ENCODE results near the gene SLC10A3. TPM values are rescaled to one million over a fixed set of nuclear protein-coding genes. Genes with fewer than 3 reads are reported as not detected.
"Not testable (repeated sequence)": the region's sequence is repeated elsewhere in the genome, so short reads cannot be mapped to it uniquely, and the experiment has no call there.

SLC10A3 gene
- total and polyA plus RNA-seq, 7 donors = 7.2 to 39.8 (median 15.7) TPM

DNA sequence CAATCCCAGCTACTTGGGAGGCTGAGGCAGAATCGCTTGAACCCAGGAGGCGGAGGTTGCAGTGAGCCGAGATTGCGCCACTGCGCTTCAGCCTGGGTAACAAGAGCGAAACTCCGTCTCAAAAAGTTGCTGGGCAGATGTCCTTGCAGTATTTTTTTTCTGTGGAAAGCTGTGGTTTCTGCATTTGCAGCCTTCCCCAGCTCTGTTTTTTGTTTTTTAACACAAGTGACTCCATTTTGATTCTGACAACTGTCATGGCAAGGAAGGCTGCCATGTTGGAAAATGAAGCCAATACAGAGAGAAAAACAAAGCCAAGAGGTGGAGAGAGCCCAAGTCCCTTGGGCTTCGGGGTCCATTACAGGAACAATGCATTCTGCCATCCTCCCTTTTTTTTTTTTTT, 11.7 kb upstream of the SLC10A3 start:
- no peaks in the 10 kb centered on the region for H3K27me3 ChIP-seq (ENCODE audit: insufficient read depth in 3 of 3, low read length in 2 of 3)
- H3K4me1 ChIP-seq = no peaks in the 10 kb centered on the region
- ATAC-seq (no peak), DNase-seq (no peak)
- intact Hi-C loops (cut with DNase I) = no loop called here
- no peak overlapping the region for H3K4me3 ChIP-seq
- H3K36me3 ChIP-seq (ENCODE audit: insufficient read depth in 1 of 2, low read depth in 1 of 2) = peaks cover 0 to 20% of the 10 kb centered on the region in 2 donors
- TF ChIP-seq, protein P1, sequence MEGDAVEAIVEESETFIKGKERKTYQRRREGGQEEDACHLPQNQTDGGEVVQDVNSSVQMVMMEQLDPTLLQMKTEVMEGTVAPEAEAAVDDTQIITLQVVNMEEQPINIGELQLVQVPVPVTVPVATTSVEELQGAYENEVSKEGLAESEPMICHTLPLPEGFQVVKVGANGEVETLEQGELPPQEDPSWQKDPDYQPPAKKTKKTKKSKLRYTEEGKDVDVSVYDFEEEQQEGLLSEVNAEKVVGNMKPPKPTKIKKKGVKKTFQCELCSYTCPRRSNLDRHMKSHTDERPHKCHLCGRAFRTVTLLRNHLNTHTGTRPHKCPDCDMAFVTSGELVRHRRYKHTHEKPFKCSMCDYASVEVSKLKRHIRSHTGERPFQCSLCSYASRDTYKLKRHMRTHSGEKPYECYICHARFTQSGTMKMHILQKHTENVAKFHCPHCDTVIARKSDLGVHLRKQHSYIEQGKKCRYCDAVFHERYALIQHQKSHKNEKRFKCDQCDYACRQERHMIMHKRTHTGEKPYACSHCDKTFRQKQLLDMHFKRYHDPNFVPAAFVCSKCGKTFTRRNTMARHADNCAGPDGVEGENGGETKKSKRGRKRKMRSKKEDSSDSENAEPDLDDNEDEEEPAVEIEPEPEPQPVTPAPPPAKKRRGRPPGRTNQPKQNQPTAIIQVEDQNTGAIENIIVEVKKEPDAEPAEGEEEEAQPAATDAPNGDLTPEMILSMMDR (IDR thresholded peaks at IDR 0.05) = no peak
- H3K9me3 ChIP-seq = no peaks in the 10 kb centered on the region
- WGBS, 3 donors = 84 to 86% (median 85%) methylated on average over 8 of the region's 8 CpGs
- H3K27ac ChIP-seq = no peak overlapping the region

DNA sequence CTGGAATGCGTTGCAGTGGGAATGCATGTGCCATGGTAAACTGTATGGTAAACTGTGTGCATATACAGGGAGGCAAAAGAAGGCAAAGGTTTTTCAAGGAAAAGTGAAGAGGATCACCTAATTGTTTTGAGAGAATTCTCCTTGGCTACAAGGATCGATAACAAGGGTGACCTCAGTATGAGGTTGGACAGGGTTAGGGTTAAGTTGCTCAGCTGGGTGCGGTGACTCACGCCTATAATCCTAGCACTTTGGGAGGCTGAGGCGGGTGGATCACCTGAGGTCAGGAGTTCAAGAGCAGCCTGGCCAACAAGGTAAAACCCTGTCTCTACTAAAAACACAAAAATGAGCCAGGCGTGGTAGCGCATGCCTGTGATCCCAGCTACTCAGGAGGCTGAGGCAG, 11.0 kb upstream of the SLC10A3 start:
- H3K27ac ChIP-seq; ATAC-seq; H3K9me3 ChIP-seq; intact Hi-C loops (cut with DNase I); H3K4me1 ChIP-seq; H3K4me3 ChIP-seq; H3K27me3 ChIP-seq (ENCODE audit: insufficient read depth in 3 of 3, low read length in 2 of 3); DNase-seq: not testable (repeated sequence)
- peaks cover 0 to 13% of the 10 kb centered on the region in 2 donors for H3K36me3 ChIP-seq (ENCODE audit: insufficient read depth in 1 of 2, low read depth in 1 of 2)
- 89 to 92% (median 91%) methylated on average over 6 to 7 of the region's 7 CpGs for WGBS, 3 donors

DNA sequence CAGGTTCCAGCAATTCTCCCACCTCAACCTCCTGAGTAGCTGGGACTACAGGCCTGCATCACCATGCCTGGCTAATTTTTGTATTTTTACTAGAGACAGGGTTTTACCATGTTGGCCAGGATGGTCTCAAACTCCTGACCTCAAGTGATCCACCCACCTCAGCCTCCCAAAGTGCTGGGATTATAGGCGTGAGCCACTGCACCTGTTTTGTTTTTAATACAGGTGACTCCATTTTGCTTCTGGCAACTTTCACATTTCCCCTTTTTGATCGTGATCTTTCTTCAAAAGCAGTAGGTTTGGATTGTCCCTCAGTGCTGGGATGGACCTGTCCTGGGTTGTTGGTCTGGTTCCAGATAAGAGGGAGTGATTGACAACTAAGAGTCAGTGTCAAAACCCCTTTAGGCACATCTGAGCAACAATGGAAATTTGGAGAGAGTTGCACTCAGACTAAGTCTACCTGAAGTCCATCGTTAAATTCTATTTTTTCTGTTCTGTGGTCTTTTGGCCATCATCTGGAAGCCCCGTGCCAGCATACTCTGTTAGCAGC, 6.2 kb upstream of the SLC10A3 start:
- H3K4me1 ChIP-seq; H3K27ac ChIP-seq; H3K36me3 ChIP-seq (ENCODE audit: insufficient read depth in 1 of 2, low read depth in 1 of 2); DNase-seq; ATAC-seq; H3K27me3 ChIP-seq (ENCODE audit: insufficient read depth in 3 of 3, low read length in 2 of 3); intact Hi-C loops (cut with DNase I); H3K9me3 ChIP-seq; H3K4me3 ChIP-seq: not testable (repeated sequence)
- WGBS, 3 donors = 51 to 82% (median 61%) methylated on average over 4 of the region's 4 CpGs

DNA sequence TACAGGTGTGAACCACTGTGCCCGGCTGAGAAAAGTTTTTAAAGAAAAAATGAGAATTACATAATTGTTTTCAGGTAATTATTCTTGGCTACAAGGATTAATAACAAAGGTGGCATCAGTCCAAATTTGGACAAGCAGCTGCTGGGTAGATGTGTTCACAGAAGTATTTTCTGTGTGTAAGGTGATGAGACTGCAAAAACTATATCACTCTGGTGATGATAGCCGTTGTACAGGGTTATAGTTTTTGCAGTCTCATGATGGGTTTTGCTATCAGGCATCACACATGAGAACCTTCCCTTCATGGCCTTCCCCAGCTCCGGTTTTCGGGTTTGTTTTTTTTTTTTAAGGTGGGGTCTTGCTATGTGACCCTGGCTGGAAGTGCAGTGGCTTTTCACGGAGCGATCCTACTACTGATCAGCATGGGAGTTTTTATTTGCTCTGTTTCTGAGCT, 5.1 kb upstream of the SLC10A3 start:
- no peak for DNase-seq
- Histone ChIP-seq H3K4me1 (no peaks in the 10 kb centered on the region), H3K9me3 (no peaks in the 10 kb centered on the region), H3K36me3 (ENCODE audit: insufficient read depth in 1 of 2, low read depth in 1 of 2) (no peaks in the 10 kb centered on the region), H3K4me3 (no peak overlapping the region), H3K27me3 (ENCODE audit: insufficient read depth in 3 of 3, low read length in 2 of 3) (no peaks in the 10 kb centered on the region), H3K27ac (no peak overlapping the region)
- no peak for ATAC-seq
- TF ChIP-seq, protein P1 (IDR thresholded peaks at IDR 0.05) = no peak
- intact Hi-C loops (cut with DNase I) = no loop called here
- WGBS, 3 donors = 71 to 79% (median 77%) methylated on average over 4 to 6 of the region's 6 CpGs

DNA sequence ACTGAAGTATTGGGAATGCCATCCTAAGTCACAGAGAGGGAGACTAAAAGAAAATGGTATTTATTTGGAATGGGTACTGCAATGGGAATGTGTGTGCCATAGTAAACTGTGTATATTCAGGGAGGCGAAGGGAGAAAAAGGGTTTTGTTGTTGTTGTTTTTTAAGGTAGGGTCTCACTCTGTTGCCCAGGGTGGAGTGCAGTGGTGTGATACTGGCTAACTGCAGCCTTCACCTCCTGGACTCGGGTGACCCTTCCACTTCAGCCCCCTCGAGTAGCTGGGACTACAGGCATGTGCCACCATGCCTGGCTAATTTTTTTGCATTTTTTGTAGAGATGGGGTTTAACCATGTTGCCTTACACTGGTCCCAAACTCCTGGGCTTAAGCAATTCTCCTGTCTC, 4.3 kb upstream of the SLC10A3 start:
- Histone ChIP-seq H3K9me3 (no peaks in the 10 kb centered on the region), H3K27me3 (ENCODE audit: insufficient read depth in 3 of 3, low read length in 2 of 3) (no peaks in the 10 kb centered on the region), H3K36me3 (ENCODE audit: insufficient read depth in 1 of 2, low read depth in 1 of 2) (no peaks in the 10 kb centered on the region), H3K4me1 (no peaks in the 10 kb centered on the region), H3K4me3 (no peak overlapping the region), H3K27ac (no peak overlapping the region)
- ATAC-seq (no peak), DNase-seq (no peak)
- intact Hi-C loops (cut with DNase I) = no loop called here
- TF ChIP-seq, protein P1 (IDR thresholded peaks at IDR 0.05) = no peak
- 74 to 90% (median 77%) methylated on average over 3 of the region's 3 CpGs for WGBS, 3 donors

DNA sequence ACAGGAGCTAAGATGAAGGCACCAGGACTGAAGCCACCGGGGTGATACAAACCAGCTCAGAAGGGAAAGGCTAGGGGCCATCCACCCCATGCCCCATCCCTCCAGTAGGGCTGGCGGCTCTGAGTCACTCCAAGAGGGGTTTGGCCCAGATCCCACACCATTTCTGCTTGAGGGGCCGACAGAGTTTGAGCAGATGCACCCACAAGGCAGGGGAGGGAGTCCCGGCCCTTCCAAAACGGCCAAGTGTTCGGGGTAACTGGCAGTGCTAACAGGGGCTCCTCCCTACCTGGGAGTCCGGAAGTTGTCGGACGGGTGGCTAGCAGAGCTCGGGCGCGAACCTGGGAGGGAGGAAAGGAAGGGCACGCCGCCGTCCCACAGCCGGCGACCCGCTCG, 412 bp downstream of the SLC10A3 start:
- no peaks in the 10 kb centered on the region for H3K9me3 ChIP-seq
- H3K4me1 ChIP-seq = peaks cover 2% of the 10 kb centered on the region
- peaks cover 2 to 8% of the 10 kb centered on the region in 2 donors for H3K36me3 ChIP-seq (ENCODE audit: insufficient read depth in 1 of 2, low read depth in 1 of 2)
- DNase-seq = peak in 1 of 2 donors; percentile 38
- H3K4me3 ChIP-seq = peak overlapping the region; percentile 67
- no peaks in the 10 kb centered on the region for H3K27me3 ChIP-seq (ENCODE audit: insufficient read depth in 3 of 3, low read length in 2 of 3)
- TF ChIP-seq, protein P1 (IDR thresholded peaks at IDR 0.05) = no peak
- ATAC-seq = peak; percentile 1 to 19 (median 5)
- H3K27ac ChIP-seq = peak overlapping the region; percentile 93
- WGBS, 3 donors = 0 to 34% (median 0%) methylated on average over 4 to 15 of the region's 19 CpGs
- intact Hi-C loops (cut with DNase I) = no loop called here

Data from psoas muscle (tissue), 8 donors.